Subcutaneous adipose tissue (tissue), 4 donors: ENCODE data around the gene TSSC4. TPM values are rescaled to one million over a fixed set of nuclear protein-coding genes. Genes with fewer than 3 reads are reported as not detected.

Experiments used
- CTCF ChIP-seq: fragments of 450-650 bp; IDR thresholded peaks from one replicate; pipeline ENCODE4 v1.5.1; 2016; ENCODE audit warnings: low read depth, mild to moderate bottlenecking, control low read depth, antibody characterized with exemption, moderate library complexity
- total RNA-seq, 4 donors: library from RNA; depleted of rRNA; stranded (reverse); fragments of >200 nt; gene quantifications; one replicate each; pipeline ENCODE4 v1.1.0, GENCODE V29; 2016

TSSC4 gene
- total RNA-seq, 4 donors from 2014 or later, result 19.5 to 36.0 (median 27.8) TPM

- no peak for TF ChIP-seq CTCF
Observed at GRCh38 chr11:2414616-2415015, 14.1 kb downstream of the TSSC4 start.

DNA sequence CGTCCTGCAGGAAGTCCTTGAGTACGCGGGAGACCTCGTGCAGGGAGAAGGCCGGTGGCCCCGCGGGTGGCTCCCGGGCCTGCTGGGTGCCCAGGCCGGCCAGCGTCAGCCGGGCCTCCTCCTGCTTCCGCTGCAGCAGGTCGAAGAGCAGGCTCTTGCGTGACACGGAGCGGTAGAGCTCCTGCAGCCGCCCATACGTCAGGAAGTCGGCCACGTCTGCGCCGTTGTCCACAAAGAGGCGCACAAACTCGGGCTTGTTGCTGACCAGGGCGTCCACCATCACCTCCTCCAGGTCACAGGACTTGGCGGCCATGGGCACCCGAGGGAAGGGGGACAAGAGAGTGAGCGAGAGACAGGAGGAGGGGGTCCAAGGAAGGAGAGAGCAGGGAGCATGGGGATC is 14.6 kb downstream of the TSSC4 start:
- TF ChIP-seq CTCF, result no peak

- no peak for TF ChIP-seq CTCF
Observed at GRCh38 chr11:2415601-2416380, 15.2 kb downstream of the TSSC4 start.

- TF ChIP-seq CTCF, result no peak
Observed at GRCh38 chr11:2416765-2417164, 16.2 kb downstream of the TSSC4 start.

- TF ChIP-seq CTCF, result no peak
Observed at GRCh38 chr11:2417856-2418692, 17.5 kb downstream of the TSSC4 start.

DNA sequence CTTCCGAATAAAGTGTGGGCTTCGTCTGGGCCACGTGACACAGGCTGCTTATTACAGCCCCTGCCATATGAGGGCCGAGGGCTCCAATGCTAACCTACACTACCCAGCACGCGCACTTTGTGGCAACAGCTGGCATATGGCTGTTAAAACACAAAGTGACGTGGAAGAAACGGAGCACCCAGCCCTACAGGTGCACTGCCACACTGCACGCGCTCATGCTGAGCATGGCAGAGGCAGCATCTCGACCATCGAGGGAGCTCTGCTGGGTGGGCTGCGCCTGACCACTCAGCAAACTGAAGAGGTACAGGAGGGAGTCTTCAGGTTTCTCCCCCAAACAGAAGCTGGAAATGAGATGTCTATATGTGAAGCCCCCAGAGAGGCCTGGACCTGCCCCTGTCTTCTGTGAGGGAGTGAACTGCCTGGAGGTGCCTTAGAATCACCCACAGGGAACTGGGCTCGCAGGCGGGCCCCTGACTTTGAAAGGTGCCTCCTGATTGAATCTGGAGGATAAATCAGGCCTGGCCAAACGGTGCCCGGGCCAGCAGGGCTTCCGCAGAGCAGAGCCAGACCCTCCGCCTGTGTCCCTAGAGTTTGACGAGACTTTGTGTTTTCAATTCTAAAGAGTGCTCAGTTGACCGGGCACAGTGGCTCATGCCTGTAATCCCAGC is 18.3 kb downstream of the TSSC4 start:
- TF ChIP-seq CTCF, result no peak
